ENCODE measurements around the gene ARHGAP1. TPM values are rescaled to one million over a fixed set of nuclear protein-coding genes. Genes with fewer than 3 reads are reported as not detected.

ARHGAP1 gene
- total RNA-seq, 1 experiment from 2014 or later, result 18.4 TPM

DNA sequence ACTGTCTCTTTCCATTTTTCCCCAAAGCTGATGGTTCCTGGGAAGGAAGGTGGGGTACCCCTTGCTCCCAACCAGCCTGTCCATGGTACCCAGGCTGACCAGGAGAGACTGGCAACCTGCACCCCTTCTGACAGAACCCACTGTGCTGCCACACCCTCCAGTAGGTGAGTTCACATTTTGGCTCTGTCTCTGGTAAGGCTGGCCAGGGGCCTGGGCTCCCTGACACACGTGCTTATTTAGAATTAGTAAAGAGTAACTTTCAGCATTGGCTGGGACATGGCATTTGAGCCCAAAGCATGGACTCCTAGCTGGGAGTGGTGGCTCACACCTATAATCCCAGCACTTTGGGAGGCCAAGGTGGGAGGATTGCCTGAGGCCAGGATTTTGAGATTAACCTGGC, 35.1 kb downstream of the ARHGAP1 start:
- in situ Hi-C loops (cut with HindIII; ENCODE audit: low pct_unique_long_range_greater_than_20kb, low sequenced_read_pairs), result no loop called here
- DNase-seq (ENCODE audit: low read depth, low spot score), result no peak

DNA sequence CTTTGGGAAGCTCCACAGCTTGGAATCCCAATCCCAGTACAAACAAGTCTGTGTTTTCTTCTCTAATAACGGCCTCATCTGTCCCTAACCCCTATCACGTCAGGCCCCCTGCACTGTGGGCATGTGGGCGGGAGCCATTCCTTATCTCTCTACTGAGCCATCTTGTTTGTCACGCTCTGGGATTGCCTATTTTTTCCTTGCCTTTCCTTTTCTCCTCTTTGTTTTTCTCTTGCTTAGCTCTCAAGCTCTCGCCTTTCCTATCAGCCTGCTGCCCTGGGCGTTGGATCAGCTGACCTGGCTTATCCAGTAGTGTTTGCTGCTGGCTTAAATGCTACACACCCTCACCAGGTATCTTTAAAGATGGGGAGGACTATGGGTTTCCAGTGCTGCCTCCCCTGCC, 35.8 kb downstream of the ARHGAP1 start:
- DNase-seq (ENCODE audit: low read depth, low spot score), result no peak
- in situ Hi-C loops (cut with HindIII; ENCODE audit: low pct_unique_long_range_greater_than_20kb, low sequenced_read_pairs), result no loop called here

DNA sequence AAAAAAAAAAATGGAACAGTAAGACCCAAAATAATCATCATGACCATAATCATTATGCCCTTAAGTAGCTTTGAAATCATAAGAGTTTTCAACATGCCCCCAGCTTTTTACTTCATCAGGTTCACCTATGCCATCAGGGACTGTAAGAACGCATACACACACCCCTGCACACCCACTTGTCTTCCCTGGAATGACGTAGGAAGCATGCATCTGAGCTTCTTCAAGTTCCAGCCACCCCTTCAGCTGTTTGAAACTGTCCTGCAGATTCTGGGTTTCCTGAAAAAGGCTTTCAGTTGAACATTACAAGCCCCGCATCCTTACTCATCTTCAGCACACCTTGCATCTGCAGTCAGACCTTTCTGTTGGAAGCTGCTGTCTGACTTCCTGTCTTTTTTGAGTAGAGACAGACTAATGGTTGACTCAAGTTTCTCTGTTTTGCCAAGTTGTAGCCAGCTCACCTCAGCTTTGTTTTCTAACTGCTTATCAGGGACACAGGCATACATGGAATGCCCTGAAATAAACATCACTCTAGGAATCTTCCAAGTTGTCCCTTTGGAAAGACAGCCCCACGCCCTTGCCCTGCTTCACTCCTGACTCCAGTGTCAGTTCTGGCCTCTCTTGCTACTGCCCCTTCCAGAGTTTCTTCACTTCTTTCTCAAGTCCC, 37.0 kb downstream of the ARHGAP1 start:
- in situ Hi-C loops (cut with HindIII; ENCODE audit: low pct_unique_long_range_greater_than_20kb, low sequenced_read_pairs), result no loop called here
- DNase-seq (ENCODE audit: low read depth, low spot score), result no peak

DNA sequence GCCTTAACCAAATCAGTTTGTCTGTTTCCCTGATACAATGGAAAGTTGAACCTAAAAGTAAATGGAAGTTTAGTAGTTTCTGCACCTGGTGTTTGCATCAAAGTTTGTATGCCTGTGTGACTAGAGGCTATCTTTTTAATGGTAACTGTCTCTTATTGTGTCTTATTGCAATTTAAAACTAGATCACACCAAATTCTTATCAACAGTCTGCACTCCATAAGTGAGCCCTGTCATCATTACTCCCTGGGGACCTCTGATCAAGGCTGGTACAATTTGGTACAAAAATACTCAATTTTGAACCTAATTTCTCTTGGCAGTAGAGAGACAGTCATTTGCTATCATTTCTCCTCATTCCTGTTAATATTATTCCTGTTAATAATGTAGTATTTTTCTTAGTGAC, 38.1 kb downstream of the ARHGAP1 start:
- in situ Hi-C loops (cut with HindIII; ENCODE audit: low pct_unique_long_range_greater_than_20kb, low sequenced_read_pairs), result no loop called here
- DNase-seq (ENCODE audit: low read depth, low spot score), result no peak

DNA sequence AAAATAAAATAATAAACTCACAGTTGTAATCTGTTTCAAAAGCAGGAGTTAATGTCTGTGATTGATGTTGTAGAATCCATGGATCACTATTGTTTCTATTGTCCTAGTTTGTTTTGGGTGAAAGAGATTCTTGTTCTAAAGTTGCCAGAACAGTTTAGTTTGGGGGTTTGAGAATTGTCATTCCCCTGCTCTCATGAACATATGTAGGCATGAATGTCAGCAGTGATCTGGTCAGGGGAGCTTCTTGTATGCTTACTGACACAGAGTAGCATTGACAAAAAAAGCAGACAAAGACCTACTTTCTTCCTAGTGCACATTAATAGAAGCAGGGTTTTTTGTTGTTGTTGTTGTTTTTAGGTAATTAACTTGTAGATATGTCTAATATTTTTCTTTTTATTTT, 38.6 kb downstream of the ARHGAP1 start:
- DNase-seq (ENCODE audit: low read depth, low spot score), result peak; percentile 32
- in situ Hi-C loops (cut with HindIII; ENCODE audit: low pct_unique_long_range_greater_than_20kb, low sequenced_read_pairs), result no loop called here

DNA sequence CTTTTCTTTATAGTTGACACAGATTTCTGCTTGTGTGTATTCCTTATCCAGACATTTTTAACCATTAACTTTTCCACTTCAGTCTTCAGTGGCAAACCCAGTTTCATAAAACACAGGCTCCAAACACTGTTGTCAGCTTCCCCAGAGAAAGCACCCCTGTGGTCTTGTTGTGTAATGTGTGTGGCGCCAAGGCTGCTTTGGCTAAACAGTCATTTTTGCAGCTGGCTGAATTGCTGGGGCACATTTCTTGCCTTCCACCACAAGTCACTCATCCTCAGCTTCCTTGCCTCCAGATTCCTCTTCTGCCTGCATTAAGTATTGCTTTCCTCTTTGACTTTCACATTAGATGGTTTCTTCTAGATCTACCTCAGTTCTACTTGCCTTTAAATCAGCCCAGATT, 40.5 kb downstream of the ARHGAP1 start:
- no peak for DNase-seq (ENCODE audit: low read depth, low spot score)
- in situ Hi-C loops (cut with HindIII; ENCODE audit: low pct_unique_long_range_greater_than_20kb, low sequenced_read_pairs), result no loop called here

DNA sequence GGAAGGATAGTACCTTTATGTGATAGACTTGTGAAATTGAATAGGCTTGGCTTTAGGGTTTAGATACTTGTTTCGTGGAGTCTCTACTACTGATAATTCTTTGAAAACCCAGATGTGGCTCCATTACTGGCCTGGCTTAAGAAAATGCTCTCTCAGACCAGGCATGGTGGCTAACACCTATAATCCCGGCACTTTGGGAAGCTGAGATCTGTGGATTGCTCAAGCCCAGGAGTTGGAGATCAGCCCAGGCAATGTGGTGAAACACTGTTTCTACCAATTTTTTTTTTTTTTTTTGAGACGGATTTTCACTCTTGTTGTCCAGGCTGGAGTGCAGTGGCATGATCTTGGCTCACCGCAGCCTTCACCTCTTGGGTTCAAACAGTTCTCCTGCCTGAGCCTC, 42.2 kb downstream of the ARHGAP1 start:
- no peak for DNase-seq (ENCODE audit: low read depth, low spot score)
- in situ Hi-C loops (cut with HindIII; ENCODE audit: low pct_unique_long_range_greater_than_20kb, low sequenced_read_pairs), result no loop called here

DNA sequence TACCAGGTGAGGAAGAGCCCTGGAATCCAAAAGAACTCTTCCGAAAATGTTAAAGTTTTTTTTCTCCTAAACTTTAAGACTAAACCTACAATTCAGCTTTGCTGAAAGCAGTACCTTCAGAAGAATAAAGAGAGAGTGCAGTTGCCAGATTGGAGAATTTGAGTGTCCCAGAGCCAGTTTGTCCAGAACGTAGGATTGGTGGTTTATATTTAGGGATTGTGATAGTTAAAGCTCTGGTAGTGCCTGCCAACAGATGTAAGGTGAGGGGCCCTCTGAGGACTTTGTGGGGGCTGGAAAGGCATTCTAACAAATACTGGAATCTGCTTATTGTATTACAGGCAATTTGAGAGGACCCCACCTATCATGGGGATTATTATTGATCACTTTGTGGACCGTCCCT, 43.2 kb downstream of the ARHGAP1 start:
- no peak for DNase-seq (ENCODE audit: low read depth, low spot score)
- in situ Hi-C loops (cut with HindIII; ENCODE audit: low pct_unique_long_range_greater_than_20kb, low sequenced_read_pairs), result no loop called here

DNA sequence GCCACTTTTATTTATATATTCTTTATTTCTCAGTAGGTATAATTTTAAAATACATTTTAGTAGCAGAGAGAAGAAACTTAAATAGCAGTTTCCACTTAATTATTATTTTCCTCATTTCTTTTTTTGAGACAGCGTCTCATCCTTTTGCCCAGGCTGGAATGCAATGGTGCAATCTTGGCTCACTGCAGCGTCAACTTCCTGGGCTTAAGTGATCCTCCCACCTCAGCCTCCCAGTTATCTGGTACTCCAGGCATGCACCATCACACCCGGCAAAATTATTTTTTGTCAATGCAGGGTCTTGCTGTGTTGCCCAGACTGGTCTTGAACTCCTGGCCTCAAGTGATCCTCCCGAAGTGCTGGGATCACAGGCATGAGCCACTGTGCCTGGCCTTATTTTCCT, 44.8 kb downstream of the ARHGAP1 start:
- no peak for DNase-seq (ENCODE audit: low read depth, low spot score)
- in situ Hi-C loops (cut with HindIII; ENCODE audit: low pct_unique_long_range_greater_than_20kb, low sequenced_read_pairs), result no loop called here

DNA sequence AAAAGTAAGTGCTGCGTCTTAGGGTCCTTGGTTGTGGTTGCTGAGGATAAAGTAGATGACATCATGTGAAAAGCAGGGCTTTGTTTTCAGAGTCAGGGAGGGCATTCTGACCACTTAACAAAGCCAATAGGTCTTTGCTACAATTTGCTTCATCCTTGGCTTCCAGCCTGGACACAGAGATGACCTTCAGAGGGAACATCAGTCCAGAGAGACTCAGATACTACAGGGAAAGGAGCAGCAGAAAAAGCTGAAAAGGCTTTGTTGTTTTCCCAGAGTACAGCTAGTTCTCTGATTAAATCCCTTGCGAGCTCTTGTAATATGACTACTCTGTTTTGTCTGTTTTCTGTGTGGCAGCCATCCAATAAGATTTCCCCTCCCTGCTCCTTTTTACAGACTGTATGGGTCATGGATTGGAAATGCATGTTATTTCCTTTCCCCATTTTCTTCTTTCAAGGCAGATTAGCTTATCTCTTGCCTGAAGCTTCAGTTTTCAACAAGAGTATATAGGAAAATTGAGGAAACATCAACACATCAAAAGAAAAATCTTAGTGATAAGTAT, 51.2 kb downstream of the ARHGAP1 start:
- in situ Hi-C loops (cut with HindIII; ENCODE audit: low pct_unique_long_range_greater_than_20kb, low sequenced_read_pairs), result no loop called here
- DNase-seq (ENCODE audit: low read depth, low spot score), result peak; percentile 99

DNA sequence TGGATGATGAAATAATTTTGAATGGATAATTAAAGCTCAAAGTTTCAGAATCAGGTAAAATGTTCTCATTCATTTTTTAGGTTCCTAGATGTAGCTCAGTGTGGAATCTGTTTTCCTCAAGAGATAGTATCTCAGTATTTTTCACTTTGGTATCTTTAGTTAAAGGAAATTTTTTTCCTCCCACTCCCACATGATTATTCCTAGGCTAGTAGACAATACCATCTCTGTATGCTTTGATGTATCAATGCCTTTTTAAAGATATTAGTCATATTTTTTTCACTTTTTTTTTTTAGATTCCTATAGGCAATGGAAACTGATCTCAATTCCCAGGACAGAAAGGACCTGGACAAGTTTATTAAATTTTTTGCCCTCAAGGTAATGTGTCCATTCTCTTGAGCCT, 56.4 kb downstream of the ARHGAP1 start:
- peak; percentile 57 for DNase-seq (ENCODE audit: low read depth, low spot score)
- in situ Hi-C loops (cut with HindIII; ENCODE audit: low pct_unique_long_range_greater_than_20kb, low sequenced_read_pairs), result no loop called here

DNA sequence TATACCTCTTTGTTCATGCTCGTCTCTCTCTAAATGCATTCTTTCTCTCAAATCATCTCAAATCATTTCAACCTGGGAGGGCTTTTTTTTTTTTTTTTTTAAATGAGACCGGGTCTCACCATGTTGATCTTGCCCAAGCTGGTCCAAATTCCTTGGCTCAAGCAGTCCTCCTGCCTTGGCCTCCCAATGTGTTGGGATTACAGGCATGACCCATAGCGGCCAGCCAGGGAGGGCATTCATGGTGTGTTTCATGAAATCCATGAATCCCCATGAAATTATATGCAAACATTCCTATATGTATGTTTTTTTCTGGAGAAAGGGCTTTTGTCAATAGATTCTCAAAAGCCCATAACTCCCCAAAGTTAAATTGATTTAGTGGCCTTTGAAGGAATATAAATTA, 56.9 kb downstream of the ARHGAP1 start:
- DNase-seq (ENCODE audit: low read depth, low spot score), result no peak
- in situ Hi-C loops (cut with HindIII; ENCODE audit: low pct_unique_long_range_greater_than_20kb, low sequenced_read_pairs), result no loop called here

DNA sequence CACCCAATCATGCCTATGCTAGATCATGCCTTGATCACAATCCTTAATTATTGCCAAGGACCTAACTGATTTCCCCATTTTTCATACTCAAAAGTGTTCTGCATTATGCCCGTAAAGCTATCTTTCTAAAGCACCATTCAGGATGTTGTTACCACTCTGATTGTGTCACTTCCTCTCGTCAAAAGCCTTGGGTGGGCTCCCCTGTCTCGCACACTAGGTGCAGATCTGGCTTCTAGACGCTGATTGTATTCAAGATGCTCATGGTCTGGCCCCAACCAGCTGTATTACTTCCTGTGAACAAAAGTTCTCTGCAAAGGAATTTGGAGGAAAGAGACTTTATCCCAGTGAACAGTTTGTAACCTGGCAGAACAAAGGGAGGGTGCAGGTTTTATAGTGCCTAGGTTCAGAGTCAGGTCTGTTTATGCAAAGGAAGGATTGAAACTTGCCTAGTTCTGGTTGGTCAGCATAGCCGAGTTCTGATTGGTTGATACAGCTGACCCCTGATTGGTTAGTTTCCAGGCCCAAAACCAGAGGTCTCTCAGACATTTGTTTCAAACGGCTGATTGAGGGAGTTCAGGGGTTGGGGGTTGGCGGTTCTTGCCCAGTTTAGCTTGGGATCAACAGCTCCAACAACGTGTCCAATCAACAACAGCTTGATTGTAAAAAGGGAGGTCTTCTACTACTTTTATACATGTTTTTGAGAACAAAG, 57.6 kb downstream of the ARHGAP1 start:
- no peak for DNase-seq (ENCODE audit: low read depth, low spot score)
- in situ Hi-C loops (cut with HindIII; ENCODE audit: low pct_unique_long_range_greater_than_20kb, low sequenced_read_pairs), result no loop called here

DNA sequence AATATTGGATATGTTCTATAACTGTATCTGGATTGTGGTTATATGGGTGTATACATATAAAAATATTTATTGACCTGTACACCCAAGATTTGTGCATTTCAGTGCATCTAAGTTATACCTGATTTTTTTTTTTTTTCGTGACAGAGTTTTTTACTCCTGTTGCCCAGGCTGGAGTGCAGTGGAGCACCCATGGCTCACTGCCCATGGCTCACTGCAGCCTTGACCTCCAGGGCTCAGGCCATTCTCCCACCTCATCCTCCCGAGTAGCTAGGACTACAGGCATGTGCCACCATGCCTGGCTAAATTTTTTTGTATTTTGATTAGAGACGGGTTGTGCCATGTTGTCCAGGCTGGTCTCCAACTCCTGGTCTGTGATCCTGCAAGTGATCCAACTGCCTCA, 58.8 kb downstream of the ARHGAP1 start:
- in situ Hi-C loops (cut with HindIII; ENCODE audit: low pct_unique_long_range_greater_than_20kb, low sequenced_read_pairs), result no loop called here
- no peak for DNase-seq (ENCODE audit: low read depth, low spot score)

DNA sequence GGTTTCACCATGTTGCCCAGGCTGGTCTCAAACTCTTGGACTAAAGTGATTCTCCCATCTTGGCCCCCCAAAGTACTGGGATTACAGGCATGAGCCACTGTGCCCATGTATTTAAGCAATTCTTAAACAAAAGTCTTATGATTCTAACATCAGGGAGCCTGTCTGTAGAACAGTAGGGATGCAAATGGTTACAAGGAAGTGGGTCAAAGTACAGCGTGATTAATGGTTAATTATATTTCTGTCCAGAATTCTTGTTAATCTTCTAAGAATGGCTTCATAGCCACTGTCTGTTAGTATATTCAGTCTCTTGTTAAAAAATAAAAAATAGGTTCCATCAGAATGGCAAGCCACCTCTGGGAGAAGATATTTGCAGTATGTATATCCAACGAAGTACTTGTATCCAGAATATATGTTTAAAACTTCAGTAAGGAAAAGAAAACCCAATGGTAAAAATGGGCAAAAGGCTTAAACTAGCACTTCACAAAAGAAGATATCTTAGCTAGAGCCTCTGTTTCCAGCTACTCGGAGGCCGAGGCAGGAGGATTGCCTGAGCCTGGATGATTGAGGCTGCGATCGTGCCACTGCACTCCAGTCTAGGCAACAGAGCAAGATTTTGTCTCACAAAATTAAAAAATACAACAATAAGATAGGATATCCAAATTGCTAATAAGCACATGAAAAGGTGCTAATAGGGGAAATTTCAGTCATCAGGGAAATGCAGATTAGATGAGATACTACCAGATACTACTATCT, 60.2 kb downstream of the ARHGAP1 start:
- no peak for DNase-seq (ENCODE audit: low read depth, low spot score)
- in situ Hi-C loops (cut with HindIII; ENCODE audit: low pct_unique_long_range_greater_than_20kb, low sequenced_read_pairs), result no loop called here

DNA sequence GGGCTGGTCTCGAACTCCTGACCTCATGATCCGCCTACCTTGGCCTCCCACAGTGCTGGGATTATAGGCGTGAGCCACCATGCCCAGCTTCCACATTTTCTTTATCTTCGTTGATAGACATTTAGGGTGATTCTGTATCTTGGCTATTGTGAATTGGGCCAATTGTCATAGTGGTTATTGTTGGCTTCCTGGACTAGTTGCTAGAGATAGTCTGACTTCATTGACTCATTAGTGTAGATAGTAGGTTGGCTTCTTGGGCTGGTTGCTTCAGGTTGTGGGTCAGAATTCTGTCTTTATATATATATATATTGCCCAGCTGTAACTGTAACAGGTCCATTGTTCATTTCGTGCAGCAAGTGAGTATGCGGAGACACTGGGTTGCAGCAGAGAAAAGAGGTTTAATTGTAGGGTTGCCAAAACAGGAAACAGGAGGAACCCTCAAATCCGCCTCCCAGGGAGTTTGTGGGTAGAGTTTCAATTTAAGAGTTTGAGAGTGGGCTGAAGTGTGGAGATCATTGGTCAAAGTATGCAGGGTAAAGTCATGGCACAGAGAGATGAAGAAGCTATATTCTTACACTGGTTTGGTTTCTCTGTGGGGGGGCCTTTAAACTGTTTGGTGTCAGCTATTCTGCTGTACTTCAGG, 61.1 kb downstream of the ARHGAP1 start:
- peak; percentile 56 for DNase-seq (ENCODE audit: low read depth, low spot score)
- in situ Hi-C loops (cut with HindIII; ENCODE audit: low pct_unique_long_range_greater_than_20kb, low sequenced_read_pairs), result no loop called here

DNA sequence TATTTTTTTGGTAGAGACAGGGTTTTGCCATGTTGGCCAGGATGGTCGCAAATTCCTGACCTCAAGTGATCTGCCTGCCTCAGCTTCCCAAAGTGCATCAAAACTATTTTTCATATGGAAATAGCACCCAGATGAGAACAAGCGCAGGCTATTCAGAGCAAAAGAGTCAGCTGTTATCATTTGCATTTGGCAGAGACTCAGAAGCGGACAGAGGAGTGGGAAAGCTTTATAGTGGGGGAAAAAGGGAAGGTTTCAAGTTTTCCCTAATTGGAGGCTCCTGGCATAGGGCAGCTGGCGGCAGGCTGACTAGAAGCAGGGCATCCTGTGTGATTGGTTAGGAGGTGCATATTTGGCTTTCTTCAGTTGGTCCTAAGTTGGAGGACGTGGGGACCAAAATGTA, 62.9 kb downstream of the ARHGAP1 start:
- in situ Hi-C loops (cut with HindIII; ENCODE audit: low pct_unique_long_range_greater_than_20kb, low sequenced_read_pairs), result no loop called here
- no peak for DNase-seq (ENCODE audit: low read depth, low spot score)

DNA sequence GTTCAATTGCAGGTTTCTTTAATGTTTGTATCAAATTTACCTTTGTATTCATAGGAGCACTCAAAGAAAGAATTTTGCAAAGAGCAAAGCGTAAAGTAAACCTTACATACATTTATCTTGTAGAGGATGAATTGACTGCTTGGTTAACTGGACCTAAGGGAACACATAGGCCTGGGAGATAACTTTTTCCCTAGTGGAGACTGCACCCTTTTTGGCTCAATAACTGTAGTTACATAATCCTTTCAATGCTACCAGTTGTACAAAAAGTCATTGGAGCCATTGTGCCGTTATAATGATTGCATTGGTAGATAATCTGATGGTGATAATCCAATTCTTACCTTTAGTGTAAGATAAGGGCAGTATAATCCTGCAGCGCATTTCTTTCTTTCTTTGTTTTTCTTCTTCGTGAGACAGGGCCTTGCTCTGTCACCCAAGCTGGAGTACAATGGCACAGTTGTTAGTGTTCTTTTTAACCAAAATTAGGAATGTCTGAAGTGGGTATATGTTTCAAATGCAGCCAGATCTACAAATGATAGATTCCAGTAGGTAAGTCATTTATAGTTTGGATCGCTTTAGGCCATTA, 64.8 kb downstream of the ARHGAP1 start:
- in situ Hi-C loops (cut with HindIII; ENCODE audit: low pct_unique_long_range_greater_than_20kb, low sequenced_read_pairs), result no loop called here
- no peak for DNase-seq (ENCODE audit: low read depth, low spot score)

Data from SK-MEL-5 (cell line).